DND-41 (cell line): Measurements from ENCODE around the gene HS3ST3A1.

Experiments used
- ATAC-seq: fragments of 200-7000 bp; cut with Tn5 transposase; 3 replicates; pipeline ENCODE4 v1.9.1; 2021; ENCODE audit warnings: low read depth; ENCODE audit not compliant: insufficient read depth
- DNase-seq: peaks from one replicate; pipeline ENCODE4 v3.0.0-alpha.2; 2020
- H2AFZ ChIP-seq: 2 replicates; pipeline ENCODE4 v1.6.0; 2012; ENCODE audit warnings: low read depth, low read length
- H3K27ac ChIP-seq: 2 replicates; pipeline ENCODE4 v1.5.1; 2012; ENCODE audit warnings: low read length, inconsistent platforms
- H3K27me3 ChIP-seq: fragments of 200-600 bp; sonication (generic); 2 replicates; pipeline ENCODE4 v1.6.0; 2012; ENCODE audit warnings: low read length, mild to moderate bottlenecking, inconsistent platforms; ENCODE audit not compliant: insufficient read depth, poor library complexity
- H3K36me3 ChIP-seq: 2 replicates; pipeline ENCODE4 v1.5.1; 2012; ENCODE audit warnings: low read length, inconsistent platforms; ENCODE audit not compliant: insufficient read depth
- H3K4me1 ChIP-seq: 2 replicates; pipeline ENCODE4 v1.5.1; 2012; ENCODE audit warnings: mild to moderate bottlenecking, low read length; ENCODE audit not compliant: insufficient read depth
- H3K4me2 ChIP-seq: 2 replicates; pipeline ENCODE4 v1.6.0; 2012; ENCODE audit warnings: mild to moderate bottlenecking, moderate library complexity, low read length, inconsistent platforms; ENCODE audit not compliant: insufficient read depth
- H3K4me3 ChIP-seq, 2 experiments: fragments of 200-600 bp in 1 of 2; shearing (Covaris generic) in 1 of 2; 2 replicates each; pipeline ENCODE4 v1.5.1; 2012 to 2016; ENCODE audit warnings: inconsistent platforms in 2 of 2, low read length in 2 of 2, mild to moderate bottlenecking in 2 of 2, low read depth in 1 of 2, moderate library complexity in 1 of 2
- H3K79me2 ChIP-seq: 2 replicates; pipeline ENCODE4 v1.6.0; 2012; ENCODE audit warnings: low read length, inconsistent platforms; ENCODE audit not compliant: insufficient read depth
- H3K9ac ChIP-seq: 2 replicates; pipeline ENCODE4 v1.6.0; 2012; ENCODE audit warnings: low read depth, mild to moderate bottlenecking, inconsistent platforms, low read length, moderate library complexity
- H3K9me3 ChIP-seq: 2 replicates; pipeline ENCODE4 v1.5.1; 2012; ENCODE audit warnings: low read length, moderate library complexity, mild to moderate bottlenecking, inconsistent platforms; ENCODE audit not compliant: insufficient read depth, severe bottlenecking
- H4K20me1 ChIP-seq: 2 replicates; pipeline ENCODE4 v1.6.0; 2012; ENCODE audit warnings: low read length; ENCODE audit not compliant: insufficient read depth
- EZH2 ChIP-seq: IDR thresholded peaks from 3 replicates; pipeline ENCODE4 v1.6.1; 2012; ENCODE audit warnings: borderline replicate concordance, low read depth, mild to moderate bottlenecking, moderate library complexity, low read length, inconsistent platforms; ENCODE audit not compliant: severe bottlenecking
- TF ChIP-seq, protein P1 (sequence below): IDR thresholded peaks from 2 replicates; pipeline ENCODE4 v1.5.1; 2012; ENCODE audit warnings: borderline replicate concordance, low read length, moderate library complexity, mild to moderate bottlenecking; ENCODE audit not compliant: poor library complexity, severe bottlenecking; ENCODE audit errors: extremely low read depth

HS3ST3A1 gene

DNA sequence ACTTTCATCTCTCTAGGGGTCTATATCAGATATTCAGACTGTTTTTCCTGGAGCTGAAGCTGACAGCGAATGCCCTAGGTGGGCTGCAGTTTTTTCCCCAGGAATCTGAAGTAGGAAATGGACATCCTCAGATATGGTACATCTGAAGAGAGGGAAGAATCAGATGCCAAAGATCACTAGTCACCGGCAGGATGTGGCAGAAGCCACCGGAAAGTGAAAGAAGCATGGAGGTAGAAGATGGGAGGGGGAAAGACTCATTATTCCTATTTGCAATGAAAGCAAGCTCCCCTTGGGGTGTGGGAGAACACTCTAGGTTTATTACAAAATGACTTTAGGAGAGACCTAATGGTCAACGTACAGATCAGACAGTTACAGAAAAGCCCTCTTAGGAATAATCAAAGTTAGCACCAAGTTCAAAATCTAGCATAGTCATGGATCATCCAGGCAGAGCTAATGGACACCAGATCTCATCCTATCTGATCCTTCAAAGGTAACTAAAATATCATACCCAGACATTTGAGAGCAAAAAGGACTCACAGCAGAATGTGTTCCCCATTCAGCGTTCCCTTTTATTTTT is 110.7 kb downstream of the HS3ST3A1 start:
- TF ChIP-seq EZH2 = no peak
- TF ChIP-seq, protein P1, sequence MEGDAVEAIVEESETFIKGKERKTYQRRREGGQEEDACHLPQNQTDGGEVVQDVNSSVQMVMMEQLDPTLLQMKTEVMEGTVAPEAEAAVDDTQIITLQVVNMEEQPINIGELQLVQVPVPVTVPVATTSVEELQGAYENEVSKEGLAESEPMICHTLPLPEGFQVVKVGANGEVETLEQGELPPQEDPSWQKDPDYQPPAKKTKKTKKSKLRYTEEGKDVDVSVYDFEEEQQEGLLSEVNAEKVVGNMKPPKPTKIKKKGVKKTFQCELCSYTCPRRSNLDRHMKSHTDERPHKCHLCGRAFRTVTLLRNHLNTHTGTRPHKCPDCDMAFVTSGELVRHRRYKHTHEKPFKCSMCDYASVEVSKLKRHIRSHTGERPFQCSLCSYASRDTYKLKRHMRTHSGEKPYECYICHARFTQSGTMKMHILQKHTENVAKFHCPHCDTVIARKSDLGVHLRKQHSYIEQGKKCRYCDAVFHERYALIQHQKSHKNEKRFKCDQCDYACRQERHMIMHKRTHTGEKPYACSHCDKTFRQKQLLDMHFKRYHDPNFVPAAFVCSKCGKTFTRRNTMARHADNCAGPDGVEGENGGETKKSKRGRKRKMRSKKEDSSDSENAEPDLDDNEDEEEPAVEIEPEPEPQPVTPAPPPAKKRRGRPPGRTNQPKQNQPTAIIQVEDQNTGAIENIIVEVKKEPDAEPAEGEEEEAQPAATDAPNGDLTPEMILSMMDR = no peak
- H3K27ac ChIP-seq = no peak overlapping the region
- H3K27me3 ChIP-seq = peaks cover 2% of the 10 kb centered on the region
- no peaks in the 10 kb centered on the region for H3K4me1 ChIP-seq
- H3K4me3 ChIP-seq = no peak overlapping the region
- ATAC-seq = no peak
- no peak overlapping the region for H3K9ac ChIP-seq
- H2AFZ ChIP-seq = no peak overlapping the region
- H3K9me3 ChIP-seq = no peaks in the 10 kb centered on the region
- no peak for DNase-seq
- H4K20me1 ChIP-seq = no peaks in the 10 kb centered on the region
- no peaks in the 10 kb centered on the region for H3K79me2 ChIP-seq
- no peaks in the 10 kb centered on the region for H3K36me3 ChIP-seq
- H3K4me2 ChIP-seq = no peak overlapping the region

GRCh38 chr17:13490427-13490826 is 111.3 kb downstream of the HS3ST3A1 start:
- no peaks in the 10 kb centered on the region for H4K20me1 ChIP-seq
- H3K4me3 ChIP-seq = no peak overlapping the region
- H3K9ac ChIP-seq = no peak overlapping the region
- no peaks in the 10 kb centered on the region for H3K36me3 ChIP-seq
- no peaks in the 10 kb centered on the region for H3K79me2 ChIP-seq
- no peak overlapping the region for H2AFZ ChIP-seq
- DNase-seq = no peak
- H3K4me2 ChIP-seq = no peak overlapping the region
- no peaks in the 10 kb centered on the region for H3K4me1 ChIP-seq
- TF ChIP-seq, protein P1 = no peak
- no peak for TF ChIP-seq EZH2
- H3K9me3 ChIP-seq = no peaks in the 10 kb centered on the region
- H3K27ac ChIP-seq = no peak overlapping the region
- peaks cover 2% of the 10 kb centered on the region for H3K27me3 ChIP-seq
- ATAC-seq = no peak

- no peak overlapping the region for H3K27ac ChIP-seq
- H3K4me3 ChIP-seq = no peak overlapping the region
- TF ChIP-seq EZH2 = no peak
- TF ChIP-seq, protein P1 = no peak
Measured at GRCh38 chr17:13485327-13485726, 116.4 kb downstream of the HS3ST3A1 start.

DNA sequence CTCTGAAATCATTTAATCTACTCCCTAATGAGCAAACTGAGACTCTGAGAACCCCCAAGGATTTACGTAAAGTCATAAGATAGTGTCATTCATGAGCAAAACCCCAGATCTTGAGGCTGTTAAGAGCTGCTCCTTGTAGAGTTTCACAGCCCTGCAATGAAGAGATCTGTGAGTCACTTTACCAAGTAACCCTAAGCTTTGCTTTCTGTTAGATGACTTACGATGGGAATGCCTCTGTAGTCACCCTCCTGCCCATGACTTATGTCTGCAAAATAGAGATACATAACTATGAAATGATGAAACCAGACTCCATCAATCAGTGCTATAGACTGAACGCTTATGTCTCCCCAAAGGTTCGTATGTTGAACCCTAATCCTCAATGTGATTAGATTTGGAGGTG is 117.7 kb downstream of the HS3ST3A1 start:
- no peak overlapping the region for H3K9ac ChIP-seq
- TF ChIP-seq EZH2 = no peak
- TF ChIP-seq, protein P1 = no peak
- H4K20me1 ChIP-seq = no peaks in the 10 kb centered on the region
- ATAC-seq (no peak), DNase-seq (no peak)
- H3K36me3 ChIP-seq = no peaks in the 10 kb centered on the region
- no peak overlapping the region for H3K27ac ChIP-seq
- no peak overlapping the region for H3K4me3 ChIP-seq
- peaks cover 9% of the 10 kb centered on the region for H3K9me3 ChIP-seq
- no peaks in the 10 kb centered on the region for H3K4me1 ChIP-seq
- H3K4me2 ChIP-seq = no peak overlapping the region
- H2AFZ ChIP-seq = no peak overlapping the region
- H3K27me3 ChIP-seq = no peaks in the 10 kb centered on the region
- H3K79me2 ChIP-seq = no peaks in the 10 kb centered on the region

More at GRCh38 chr17:13485327-13485726, 116.4 kb downstream of the HS3ST3A1 start:
- H2AFZ ChIP-seq = no peak overlapping the region
- no peaks in the 10 kb centered on the region for H3K27me3 ChIP-seq
- no peak overlapping the region for H3K4me2 ChIP-seq
- H4K20me1 ChIP-seq = no peaks in the 10 kb centered on the region
- ATAC-seq (no peak), DNase-seq (no peak)
- H3K9ac ChIP-seq = no peak overlapping the region
- H3K4me1 ChIP-seq = no peaks in the 10 kb centered on the region
- H3K36me3 ChIP-seq = no peaks in the 10 kb centered on the region
- no peaks in the 10 kb centered on the region for H3K79me2 ChIP-seq
- peaks cover 9% of the 10 kb centered on the region for H3K9me3 ChIP-seq
